IMR-90 (cell line): ENCODE data around the gene PRKN. TPM values are rescaled to one million over a fixed set of nuclear protein-coding genes. Genes with fewer than 3 reads are reported as not detected.

ENCODE experiments used
- ATAC-seq: fragments of 200-7000 bp; cut with Tn5 transposase; 2 replicates; pipeline ENCODE4 v1.9.1; 2020; ENCODE audit warnings: low read depth, mild to moderate bottlenecking, moderate library complexity
- BruUV-seq: library from RNA; stranded (reverse); fragments of 400-500 nt; replicated peaks from 2 replicates; lab custom pipeline; 2021; lab: Mats Ljungman, UMichigan
- CTCF ChIA-PET: fragments of 300-600 bp; formaldehyde crosslinking; extraction: SDS; loops from one replicate; lab custom pipeline; 2021; ENCODE audit warnings: antibody characterized with exemption; lab: Yijun Ruan, JAX
- POLR2A ChIA-PET: fragments of 300-600 bp; sonication (Branson Sonifier 250); formaldehyde crosslinking; loops from one replicate; lab custom pipeline; 2022; ENCODE audit warnings: antibody characterized with exemption; ENCODE audit not compliant: unreplicated experiment; lab: Charles Lee
- DNase-seq: peaks from one replicate; pipeline ENCODE4 v3.0.0; 2013
- H2AFZ ChIP-seq: replicated peaks from 2 replicates; pipeline ENCODE3; 2013; ENCODE audit warnings: low read length, mild to moderate bottlenecking; ENCODE audit not compliant: poor library complexity
- H2AK5ac ChIP-seq: 2 replicates; pipeline ENCODE4 v1.6.1; 2013; ENCODE audit warnings: low read depth, low read length, inconsistent platforms
- H2AK9ac ChIP-seq: replicated peaks from 2 replicates; pipeline ENCODE3; 2013; ENCODE audit warnings: mild to moderate bottlenecking, low read depth, low read length, moderate library complexity; ENCODE audit not compliant: poor library complexity
- H2BK120ac ChIP-seq: 2 replicates; pipeline ENCODE4 v1.6.1; 2013; ENCODE audit warnings: low read depth, low read length, inconsistent platforms
- H2BK15ac ChIP-seq: 3 replicates; pipeline ENCODE4 v1.6.1; 2013; ENCODE audit warnings: low read depth, low read length, inconsistent platforms
- H2BK20ac ChIP-seq: 2 replicates; pipeline ENCODE4 v1.6.1; 2013; ENCODE audit warnings: low read depth, mild to moderate bottlenecking, inconsistent platforms, low read length, moderate library complexity
- H2BK5ac ChIP-seq: 2 replicates; pipeline ENCODE4 v1.6.1; 2013; ENCODE audit warnings: mild to moderate bottlenecking, low read depth, low read length, inconsistent platforms; ENCODE audit not compliant: poor library complexity, severe bottlenecking
- H3K14ac ChIP-seq: replicated peaks from 2 replicates; pipeline ENCODE4 v1.6.1; 2013; ENCODE audit warnings: low read depth, low read length, inconsistent platforms
- H3K18ac ChIP-seq: 2 replicates; pipeline ENCODE4 v1.6.1; 2013; ENCODE audit warnings: low read depth, low read length, control low read depth
- H3K23ac ChIP-seq: 2 replicates; pipeline ENCODE4 v1.6.1; 2013; ENCODE audit warnings: low read depth, low read length, inconsistent platforms
- H3K27ac ChIP-seq: 2 replicates; pipeline ENCODE4 v1.5.1; 2013; ENCODE audit warnings: mild to moderate bottlenecking, control low read depth, low read length; ENCODE audit not compliant: insufficient read depth
- H3K27me3 ChIP-seq: 2 replicates; pipeline ENCODE4 v1.6.1; 2013; ENCODE audit warnings: low read length; ENCODE audit not compliant: control insufficient read depth, insufficient read depth
- H3K36me3 ChIP-seq: 2 replicates; pipeline ENCODE4 v1.6.1; 2013; ENCODE audit warnings: low read length, mixed read lengths; ENCODE audit not compliant: control insufficient read depth, insufficient read depth
- H3K4ac ChIP-seq: 2 replicates; pipeline ENCODE4 v1.6.1; 2013; ENCODE audit warnings: low read depth, low read length, inconsistent platforms
- H3K4me1 ChIP-seq: 2 replicates; pipeline ENCODE4 v1.6.1; 2013; ENCODE audit warnings: low read length, mixed read lengths; ENCODE audit not compliant: control insufficient read depth, insufficient read depth
- H3K4me2 ChIP-seq: 2 replicates; pipeline ENCODE4 v1.6.1; 2013; ENCODE audit warnings: low read depth, mild to moderate bottlenecking, control low read depth, low read length, moderate library complexity
- H3K4me3 ChIP-seq: 2 replicates; pipeline ENCODE4 v1.5.1; 2013; ENCODE audit warnings: low read depth, mild to moderate bottlenecking, control low read depth, low read length, moderate library complexity; ENCODE audit not compliant: insufficient read depth
- H3K56ac ChIP-seq: 2 replicates; pipeline ENCODE4 v1.6.1; 2013; ENCODE audit warnings: low read length, inconsistent platforms; ENCODE audit not compliant: insufficient read depth; ENCODE audit errors: extremely low read depth
- H3K79me1 ChIP-seq, 2 experiments: 2 replicates each; pipeline ENCODE4 v1.6.1; 2013; ENCODE audit warnings: low read length in 2 of 2, inconsistent platforms in 1 of 2, low read depth in 1 of 2
- H3K9ac ChIP-seq: 2 replicates; pipeline ENCODE4 v1.6.1; 2013; ENCODE audit warnings: low read depth, low read length, control low read depth
- H3K9me1 ChIP-seq: 2 replicates; pipeline ENCODE4 v1.6.1; 2013; ENCODE audit warnings: low read length, inconsistent platforms; ENCODE audit not compliant: insufficient read depth
- H3K9me3 ChIP-seq: 2 replicates; pipeline ENCODE4 v1.6.1; 2013; ENCODE audit warnings: low read length; ENCODE audit not compliant: control insufficient read depth, insufficient read depth
- H4K20me1 ChIP-seq: 2 replicates; pipeline ENCODE4 v1.6.1; 2013; ENCODE audit warnings: low read length, inconsistent platforms; ENCODE audit not compliant: insufficient read depth
- H4K5ac ChIP-seq: 2 replicates; pipeline ENCODE4 v1.6.1; 2013; ENCODE audit warnings: mild to moderate bottlenecking, low read depth, low read length, control low read depth
- H4K8ac ChIP-seq, 2 experiments: 2 replicates each; pipeline ENCODE4 v1.6.1; 2013; ENCODE audit warnings: low read depth in 2 of 2, low read length in 2 of 2, control low read depth in 1 of 2, inconsistent platforms in 1 of 2
- H4K91ac ChIP-seq: 2 replicates; pipeline ENCODE4 v1.6.1; 2013; ENCODE audit warnings: low read depth, low read length, inconsistent platforms; ENCODE audit not compliant: insufficient read depth
- CEBPB ChIP-seq: IDR thresholded peaks from 2 replicates; pipeline ENCODE4 v1.6.1; 2012; ENCODE audit warnings: low read depth, low read length, improper control_type of control experiment
- CHD1 ChIP-seq: IDR thresholded peaks from 2 replicates; pipeline ENCODE4 v1.6.1; 2012; ENCODE audit warnings: low read depth, low read length, improper control_type of control experiment
- FOS ChIP-seq: fragments of 150-350 bp; IDR thresholded peaks from 2 replicates; pipeline ENCODE4 v1.6.1; 2016; ENCODE audit warnings: low read depth, low read length
- MAFK ChIP-seq: IDR thresholded peaks from 2 replicates; pipeline ENCODE4 v1.6.1; 2012; ENCODE audit warnings: low read depth, low read length, improper control_type of control experiment
- MAZ ChIP-seq: IDR thresholded peaks from 2 replicates; pipeline ENCODE4 v1.6.1; 2012; ENCODE audit warnings: low read depth, mild to moderate bottlenecking, low read length, improper control_type of control experiment, moderate library complexity, borderline replicate concordance
- MXI1 ChIP-seq: IDR thresholded peaks from 2 replicates; pipeline ENCODE4 v1.6.1; 2012; ENCODE audit warnings: low read depth, mild to moderate bottlenecking, low read length, moderate library complexity, borderline replicate concordance
- NFE2L2 ChIP-seq: fragments of 150-350 bp; IDR thresholded peaks from 2 replicates; pipeline ENCODE4 v1.6.1; 2016; ENCODE audit warnings: low read depth, mild to moderate bottlenecking, low read length
- POLR2A ChIP-seq: IDR thresholded peaks from 2 replicates; pipeline ENCODE4 v1.6.1; 2012; ENCODE audit warnings: mild to moderate bottlenecking, low read depth, low read length
- RAD21 ChIP-seq: IDR thresholded peaks from 2 replicates; pipeline ENCODE4 v1.6.1; 2012; ENCODE audit warnings: low read length, improper control_type of control experiment
- RFX5 ChIP-seq: IDR thresholded peaks from 2 replicates; pipeline ENCODE4 v1.8.0; 2012; ENCODE audit warnings: low read depth, mild to moderate bottlenecking, low read length, moderate library complexity
- SMC3 ChIP-seq: fragments of 150-350 bp; IDR thresholded peaks from 2 replicates; pipeline ENCODE4 v1.6.1; 2016; ENCODE audit warnings: low read depth, mild to moderate bottlenecking, antibody characterized with exemption, low read length, moderate library complexity
- WGBS, 2 experiments: methylation state at CpG; one replicate each; pipeline versions ENCODE4 v1.1.5 to v1.1.7; 2013; ENCODE audit warnings: missing lambda C conversion rate in 2 of 2; ENCODE audit not compliant: insufficient read length in 1 of 2; ENCODE audit errors: extremely low coverage in 2 of 2; 5-methylcytosine and 5-hydroxymethylcytosine counted together
- dilution Hi-C: fragments of 300-500 bp; cut with HindIII; formaldehyde crosslinking; loops from one replicate; pipeline ENCODE4 v1.14.3; 2018; ENCODE audit warnings: low sequenced_read_pairs; ENCODE audit not compliant: unreplicated experiment
- in situ Hi-C: fragments of 300-500 bp; cut with MboI; formaldehyde crosslinking; loops from 3 replicates; pipeline ENCODE4 v1.14.3; 2019; ENCODE audit warnings: low sequenced_read_pairs, inconsistent platforms, mixed read lengths
- intact Hi-C: fragments of 100-400 bp; cut with micrococcal nuclease; formaldehyde crosslinking; loops from 2 replicates; pipeline ENCODE4 v1.10.0; 2022
- polyA plus RNA-seq, 3 experiments: library from polyadenylated mRNA; depleted of rRNA; stranded (reverse); fragments of >200 nt; gene quantifications; 2 replicates each; pipeline ENCODE4 v1.2.3, GENCODE V29; 2012; ENCODE audit warnings: low replicate concordance in 1 of 3
- total RNA-seq: library from RNA; depleted of rRNA; stranded (reverse); fragments of >200 nt; gene quantifications from 2 replicates; pipeline ENCODE4 v1.2.3, GENCODE V29; 2012
- TF ChIP-seq, protein P1 (sequence below): fragments of 150-350 bp; IDR thresholded peaks from 2 replicates; pipeline ENCODE4 v1.6.1; 2016; ENCODE audit warnings: low read depth, mild to moderate bottlenecking, low read length, moderate library complexity, borderline replicate concordance
- TF ChIP-seq, protein P2 (sequence below): fragments of 150-350 bp; IDR thresholded peaks from 2 replicates; pipeline ENCODE4 v1.6.1; 2017; ENCODE audit warnings: mild to moderate bottlenecking, antibody characterized with exemption, low read length, low read depth

PRKN gene
- total and polyA plus RNA-seq, 2 of the 4 experiments (the other 2 are of a cell fraction), result 0.15 to 0.18 TPM

DNA sequence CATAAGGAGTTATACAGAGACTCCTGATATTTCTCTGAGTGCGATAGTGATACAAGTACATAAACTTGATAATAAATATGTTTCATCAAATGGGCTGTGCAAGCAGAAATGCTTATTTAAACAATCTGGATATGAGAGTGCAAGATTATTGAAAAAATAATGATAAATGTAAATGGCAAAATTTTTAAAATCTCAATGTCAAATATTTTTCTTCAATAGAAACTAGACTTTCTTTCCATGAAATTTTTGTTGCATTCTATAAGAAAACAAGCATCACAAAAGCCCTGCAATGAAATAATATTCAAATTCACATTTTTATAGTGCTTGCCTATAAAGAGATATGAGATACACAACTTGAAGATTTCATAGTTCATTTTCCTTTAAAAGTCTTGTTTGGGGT lies 2.9 kb upstream of the PRKN start:
- WGBS, 2 experiments, result no CpG with 5 or more reads among the region's 1 CpG
- TF ChIP-seq, protein P1, sequence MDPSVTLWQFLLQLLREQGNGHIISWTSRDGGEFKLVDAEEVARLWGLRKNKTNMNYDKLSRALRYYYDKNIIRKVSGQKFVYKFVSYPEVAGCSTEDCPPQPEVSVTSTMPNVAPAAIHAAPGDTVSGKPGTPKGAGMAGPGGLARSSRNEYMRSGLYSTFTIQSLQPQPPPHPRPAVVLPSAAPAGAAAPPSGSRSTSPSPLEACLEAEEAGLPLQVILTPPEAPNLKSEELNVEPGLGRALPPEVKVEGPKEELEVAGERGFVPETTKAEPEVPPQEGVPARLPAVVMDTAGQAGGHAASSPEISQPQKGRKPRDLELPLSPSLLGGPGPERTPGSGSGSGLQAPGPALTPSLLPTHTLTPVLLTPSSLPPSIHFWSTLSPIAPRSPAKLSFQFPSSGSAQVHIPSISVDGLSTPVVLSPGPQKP, result no peak
- TF ChIP-seq POLR2A (no peak), CEBPB (no peak), MAZ (no peak), RAD21 (no peak), MAFK (no peak), NFE2L2 (no peak), SMC3 (no peak), RFX5 (no peak), MXI1 (no peak), FOS (no peak), CHD1 (no peak)
- TF ChIP-seq, protein P2, sequence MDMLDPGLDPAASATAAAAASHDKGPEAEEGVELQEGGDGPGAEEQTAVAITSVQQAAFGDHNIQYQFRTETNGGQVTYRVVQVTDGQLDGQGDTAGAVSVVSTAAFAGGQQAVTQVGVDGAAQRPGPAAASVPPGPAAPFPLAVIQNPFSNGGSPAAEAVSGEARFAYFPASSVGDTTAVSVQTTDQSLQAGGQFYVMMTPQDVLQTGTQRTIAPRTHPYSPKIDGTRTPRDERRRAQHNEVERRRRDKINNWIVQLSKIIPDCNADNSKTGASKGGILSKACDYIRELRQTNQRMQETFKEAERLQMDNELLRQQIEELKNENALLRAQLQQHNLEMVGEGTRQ, result no peak
- Histone ChIP-seq H3K14ac (no peak overlapping the region), H3K9me3 (no peaks in the 10 kb centered on the region), H2BK15ac (no peak overlapping the region), H3K4me2 (no peak overlapping the region), H3K9ac (no peak overlapping the region), H3K23ac (no peak overlapping the region), H4K91ac (no peak overlapping the region), H3K27ac (no peak overlapping the region), H2AK5ac (no peak overlapping the region), H2BK20ac (no peak overlapping the region), H3K36me3 (no peaks in the 10 kb centered on the region), H2AK9ac (no peak overlapping the region), H3K4me3 (no peak overlapping the region), H4K8ac (no peak overlapping the region), H2BK5ac (no peak overlapping the region), H3K9me1 (no peaks in the 10 kb centered on the region), H4K20me1 (no peaks in the 10 kb centered on the region), H4K5ac (no peak overlapping the region), H2AFZ (no peak overlapping the region), H3K4me1 (no peaks in the 10 kb centered on the region), H2BK120ac (no peak overlapping the region), H3K56ac (no peak overlapping the region), H3K27me3 (no peaks in the 10 kb centered on the region), H3K79me1 (no peaks in the 10 kb centered on the region), H3K18ac (no peak overlapping the region), H3K4ac (no peak overlapping the region)
- ChIA-PET CTCF (interaction anchor here (0.6 kb wide), 1 partner anchor 26 kb away, joined by 5 read pairs; no protein-coding TSS in a partner anchor), POLR2A (no interaction called here)
- dilution Hi-C loops (no loop called here), intact Hi-C loops (no loop called here), in situ Hi-C loops (loop anchor here (25.0 kb wide), 1 partner anchor 1318 kb away; no protein-coding TSS in a partner anchor)
- ATAC-seq (no peak), DNase-seq (no peak)
- BruUV-seq, result no TSS peak
